ENCODE results near the gene SF3B2.

GRCh38 chr11:66006891-66007176 is 45.3 kb upstream of the SF3B2 start:
- TF ChIP-seq CTCF (IDR thresholded peaks at IDR 0.05), result no peak
- no peak for TF ChIP-seq POLR2A (IDR thresholded peaks at IDR 0.05; ENCODE audit: low read depth)
- TF ChIP-seq EP300 (IDR thresholded peaks at IDR 0.05), result no peak

Data from esophagus muscularis mucosa (tissue), 4 donors.